ENCODE measurements around the gene OR14I1.
A peak's percentile ranks its signal among the peaks of the same experiment; 100 is the strongest.

The OR14I1 gene

DNA sequence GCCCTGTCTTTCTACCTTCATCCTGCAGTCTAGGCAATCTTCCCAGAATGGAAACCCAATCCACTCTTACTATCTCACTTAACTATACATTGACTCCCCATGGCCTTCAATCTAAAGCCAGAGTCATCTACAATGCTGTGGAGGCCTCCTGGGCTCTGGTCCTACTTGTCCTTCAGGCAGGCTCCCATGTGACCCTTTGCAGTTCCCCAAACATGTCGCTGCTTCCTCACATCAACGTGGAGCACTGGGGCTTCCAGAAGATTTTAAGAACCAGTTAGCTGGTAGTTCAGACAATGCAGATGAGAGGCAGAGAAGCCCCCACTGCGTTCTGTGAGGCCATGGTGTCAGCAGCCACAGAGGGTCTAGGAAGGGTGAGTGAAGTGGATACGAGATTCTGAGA, 34.4 kb upstream of the OR14I1 start:
- no peak overlapping the region for H2BK5ac ChIP-seq (ENCODE audit: low read length)
- no peak overlapping the region for H3K4me3 ChIP-seq (ENCODE audit: low read length in 2 of 2)
- no peak overlapping the region for H3K9ac ChIP-seq (ENCODE audit: low read depth, low read length, poor library complexity)
- H3K27me3 ChIP-seq (ENCODE audit: control insufficient read depth in 3 of 3, insufficient read depth in 3 of 3, low read depth in 1 of 3, low read length in 3 of 3): no peaks in the 10 kb centered on the region
- no peak overlapping the region for H4K8ac ChIP-seq (ENCODE audit: low read depth, low read length)
- H3K18ac ChIP-seq (ENCODE audit: low read length): no peak overlapping the region
- H4K91ac ChIP-seq (ENCODE audit: low read depth, low read length, poor library complexity): no peak overlapping the region
- H2AK5ac ChIP-seq (ENCODE audit: low read depth, low read length): no peak overlapping the region
- no peak overlapping the region for H3K4me2 ChIP-seq (ENCODE audit: insufficient read depth, low read length, poor library complexity, severe bottlenecking)
- no peak overlapping the region for H3K23ac ChIP-seq (ENCODE audit: low read depth, low read length, poor library complexity)
- H3K4me1 ChIP-seq (ENCODE audit: control insufficient read depth in 2 of 2, insufficient read depth in 1 of 2, low read depth in 1 of 2, low read length in 2 of 2): no peaks in the 10 kb centered on the region
- WGBS, 2 donors (ENCODE audit: extremely low coverage in 2 of 2, insufficient read length in 2 of 2, insufficient replicate concordance in 1 of 2): no CpG with 5 or more reads among the region's 4 CpGs
- H3K79me1 ChIP-seq (ENCODE audit: low read depth, low read length): no peaks in the 10 kb centered on the region
- H2AFZ ChIP-seq (ENCODE audit: low read length): no peak overlapping the region
- no peak overlapping the region for H3K4ac ChIP-seq (ENCODE audit: low read length)
- peaks cover 0 to 46% of the 10 kb centered on the region in 2 donors for H3K9me3 ChIP-seq (replicated peaks in 1 of 2; ENCODE audit: control insufficient read depth in 2 of 2, insufficient read depth in 1 of 2, low read depth in 1 of 2, low read length in 2 of 2)
- H2BK12ac ChIP-seq (ENCODE audit: low read length): no peak overlapping the region
- no peaks in the 10 kb centered on the region for H3K36me3 ChIP-seq (replicated peaks in 1 of 2; ENCODE audit: control insufficient read depth in 2 of 2, insufficient read depth in 2 of 2, low read length in 2 of 2)
- no peak overlapping the region for H3K27ac ChIP-seq (replicated peaks; ENCODE audit: low read length)
- no peak overlapping the region for H2BK120ac ChIP-seq (ENCODE audit: low read depth, low read length)
- DNase-seq (ENCODE audit: low spot score): no peak
- no peak overlapping the region for H2BK15ac ChIP-seq (ENCODE audit: low read length)
- H3K14ac ChIP-seq (ENCODE audit: low read length): no peak overlapping the region

DNA sequence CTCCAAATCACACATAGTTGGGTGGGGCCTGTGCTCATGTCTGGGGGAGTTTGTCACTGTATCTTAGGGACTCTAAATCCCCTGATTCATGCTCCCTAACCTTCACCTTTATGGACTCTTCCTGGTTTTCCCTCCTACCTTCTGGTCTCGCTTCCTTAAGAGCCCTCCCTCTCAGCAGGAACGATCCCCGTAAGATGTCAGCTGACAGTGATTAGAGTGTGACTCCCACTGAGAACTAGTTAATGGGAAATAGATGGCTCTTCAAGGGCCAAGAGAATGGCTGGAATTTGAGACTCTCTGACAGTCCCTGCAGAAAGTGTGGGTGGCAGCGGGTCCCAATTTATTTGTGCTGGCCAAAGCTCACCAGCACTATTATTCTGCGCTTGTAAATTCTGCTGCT, 31.0 kb upstream of the OR14I1 start:
- no peaks in the 10 kb centered on the region for H3K79me1 ChIP-seq (ENCODE audit: low read depth, low read length)
- H3K27ac ChIP-seq (replicated peaks; ENCODE audit: low read length): no peak overlapping the region
- H3K23ac ChIP-seq (ENCODE audit: low read depth, low read length, poor library complexity): no peak overlapping the region
- no peak overlapping the region for H4K91ac ChIP-seq (ENCODE audit: low read depth, low read length, poor library complexity)
- no peak overlapping the region for H2AK5ac ChIP-seq (ENCODE audit: low read depth, low read length)
- H2AFZ ChIP-seq (ENCODE audit: low read length): no peak overlapping the region
- H3K18ac ChIP-seq (ENCODE audit: low read length): no peak overlapping the region
- peaks cover 0 to 39% of the 10 kb centered on the region in 2 donors for H3K9me3 ChIP-seq (replicated peaks in 1 of 2; ENCODE audit: control insufficient read depth in 2 of 2, insufficient read depth in 1 of 2, low read depth in 1 of 2, low read length in 2 of 2)
- H4K8ac ChIP-seq (ENCODE audit: low read depth, low read length): no peak overlapping the region
- no peak overlapping the region for H2BK120ac ChIP-seq (ENCODE audit: low read depth, low read length)
- WGBS, 2 donors (ENCODE audit: extremely low coverage in 2 of 2, insufficient read length in 2 of 2, insufficient replicate concordance in 1 of 2): no CpG with 5 or more reads among the region's 5 CpGs
- no peak overlapping the region for H2BK12ac ChIP-seq (ENCODE audit: low read length)
- H3K4ac ChIP-seq (ENCODE audit: low read length): no peak overlapping the region
- no peak overlapping the region for H2BK15ac ChIP-seq (ENCODE audit: low read length)
- H3K4me3 ChIP-seq (ENCODE audit: low read length in 2 of 2): peak overlapping the region in 1 of 2 donors; percentile 36
- no peak overlapping the region for H3K4me2 ChIP-seq (ENCODE audit: insufficient read depth, low read length, poor library complexity, severe bottlenecking)
- no peaks in the 10 kb centered on the region for H3K4me1 ChIP-seq (ENCODE audit: control insufficient read depth in 2 of 2, insufficient read depth in 1 of 2, low read depth in 1 of 2, low read length in 2 of 2)
- no peak overlapping the region for H3K9ac ChIP-seq (ENCODE audit: low read depth, low read length, poor library complexity)
- H2BK5ac ChIP-seq (ENCODE audit: low read length): no peak overlapping the region
- no peak overlapping the region for H3K14ac ChIP-seq (ENCODE audit: low read length)
- H3K36me3 ChIP-seq (replicated peaks in 1 of 2; ENCODE audit: control insufficient read depth in 2 of 2, insufficient read depth in 2 of 2, low read length in 2 of 2): no peaks in the 10 kb centered on the region
- DNase-seq (ENCODE audit: low spot score): no peak
- H3K27me3 ChIP-seq (ENCODE audit: control insufficient read depth in 3 of 3, insufficient read depth in 3 of 3, low read depth in 1 of 3, low read length in 3 of 3): no peaks in the 10 kb centered on the region

DNA sequence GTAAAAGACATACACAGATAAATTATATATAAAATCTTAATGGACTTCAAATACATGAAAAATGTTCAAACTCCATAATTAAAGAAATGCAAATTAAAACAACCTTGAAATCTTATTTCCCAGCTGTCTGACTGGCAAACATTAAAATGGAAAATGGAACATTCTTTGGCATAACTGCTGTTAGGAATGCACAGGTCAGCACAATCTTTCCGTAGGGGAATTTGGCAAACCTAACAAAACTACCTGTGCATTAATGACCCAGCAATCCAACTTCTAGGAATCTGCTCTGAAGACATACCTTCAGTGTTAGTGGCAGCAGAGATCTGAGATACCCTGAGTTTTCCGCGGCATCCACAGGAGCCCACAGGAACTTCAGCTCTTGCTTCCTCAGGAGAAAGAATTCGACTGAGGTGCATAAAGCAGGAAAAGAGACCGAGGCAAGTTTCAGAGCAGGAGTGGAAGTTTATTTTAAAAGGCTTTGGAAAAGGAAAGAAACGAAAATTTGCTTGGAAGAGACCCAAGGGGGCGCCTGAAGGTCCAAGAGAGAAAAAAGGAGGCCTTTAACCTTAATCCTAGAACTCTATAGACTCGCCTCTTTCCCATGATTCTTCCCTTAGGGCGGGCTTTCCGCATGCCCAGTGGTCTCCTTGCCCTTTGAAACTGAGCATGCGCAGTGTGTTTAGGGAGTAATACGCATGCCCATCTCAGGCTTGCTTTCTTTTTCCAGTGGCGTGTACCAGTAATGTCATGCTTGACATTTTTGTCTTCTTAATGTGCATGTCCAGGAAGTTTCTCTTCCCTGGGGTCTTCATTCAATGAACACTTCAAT, 28.2 kb upstream of the OR14I1 start:
- no peak for DNase-seq (ENCODE audit: low spot score)
- Histone ChIP-seq H2BK5ac (ENCODE audit: low read length) (no peak overlapping the region), H2AFZ (ENCODE audit: low read length) (no peak overlapping the region), H3K4me3 (ENCODE audit: low read length in 2 of 2) (no peak overlapping the region), H2BK12ac (ENCODE audit: low read length) (no peak overlapping the region), H3K9me3 (replicated peaks in 1 of 2; ENCODE audit: control insufficient read depth in 2 of 2, insufficient read depth in 1 of 2, low read depth in 1 of 2, low read length in 2 of 2) (peaks cover 0 to 23% of the 10 kb centered on the region in 2 donors), H3K18ac (ENCODE audit: low read length) (no peak overlapping the region), H3K4ac (ENCODE audit: low read length) (no peak overlapping the region), H3K23ac (ENCODE audit: low read depth, low read length, poor library complexity) (no peak overlapping the region), H3K14ac (ENCODE audit: low read length) (no peak overlapping the region), H2BK120ac (ENCODE audit: low read depth, low read length) (no peak overlapping the region), H3K79me1 (ENCODE audit: low read depth, low read length) (no peaks in the 10 kb centered on the region), H3K27ac (replicated peaks; ENCODE audit: low read length) (no peak overlapping the region), H2AK5ac (ENCODE audit: low read depth, low read length) (no peak overlapping the region), H4K8ac (ENCODE audit: low read depth, low read length) (no peak overlapping the region), H3K4me2 (ENCODE audit: insufficient read depth, low read length, poor library complexity, severe bottlenecking) (no peak overlapping the region), H3K9ac (ENCODE audit: low read depth, low read length, poor library complexity) (no peak overlapping the region), H2BK15ac (ENCODE audit: low read length) (no peak overlapping the region), H3K27me3 (ENCODE audit: control insufficient read depth in 3 of 3, insufficient read depth in 3 of 3, low read depth in 1 of 3, low read length in 3 of 3) (no peaks in the 10 kb centered on the region), H4K91ac (ENCODE audit: low read depth, low read length, poor library complexity) (no peak overlapping the region), H3K36me3 (replicated peaks in 1 of 2; ENCODE audit: control insufficient read depth in 2 of 2, insufficient read depth in 2 of 2, low read length in 2 of 2) (no peaks in the 10 kb centered on the region), H3K4me1 (ENCODE audit: control insufficient read depth in 2 of 2, insufficient read depth in 1 of 2, low read depth in 1 of 2, low read length in 2 of 2) (no peaks in the 10 kb centered on the region)
- WGBS, 2 donors (ENCODE audit: extremely low coverage in 2 of 2, insufficient read length in 2 of 2, insufficient replicate concordance in 1 of 2): no CpG with 5 or more reads among the region's 13 CpGs

DNA sequence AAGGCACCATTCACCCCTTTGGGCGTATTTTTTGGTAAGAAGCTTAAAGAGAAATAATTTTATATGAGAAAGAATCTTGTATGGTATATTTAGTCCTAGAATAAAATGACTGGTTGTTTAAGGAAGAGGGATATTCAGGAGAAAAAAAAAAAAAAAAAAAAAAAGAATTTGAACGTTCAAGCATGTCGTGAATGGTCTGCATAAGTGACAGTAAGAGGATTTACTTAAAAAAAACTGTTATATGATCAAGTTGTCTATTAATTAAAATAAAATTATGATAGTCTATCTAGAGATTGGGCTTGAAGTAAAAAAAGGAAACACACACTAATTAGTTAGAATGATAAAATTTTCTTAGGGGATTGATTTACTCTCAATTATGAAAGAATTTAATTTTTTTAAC, 11.7 kb upstream of the OR14I1 start:
- Histone ChIP-seq H3K27ac (replicated peaks; ENCODE audit: low read length) (no peak overlapping the region), H3K4me2 (ENCODE audit: insufficient read depth, low read length, poor library complexity, severe bottlenecking) (no peak overlapping the region), H2BK15ac (ENCODE audit: low read length) (no peak overlapping the region), H3K9me3 (replicated peaks in 1 of 2; ENCODE audit: control insufficient read depth in 2 of 2, insufficient read depth in 1 of 2, low read depth in 1 of 2, low read length in 2 of 2) (peaks cover 10 to 22% of the 10 kb centered on the region in 2 donors), H3K36me3 (replicated peaks in 1 of 2; ENCODE audit: control insufficient read depth in 2 of 2, insufficient read depth in 2 of 2, low read length in 2 of 2) (no peaks in the 10 kb centered on the region), H4K8ac (ENCODE audit: low read depth, low read length) (no peak overlapping the region), H3K4ac (ENCODE audit: low read length) (no peak overlapping the region), H3K14ac (ENCODE audit: low read length) (no peak overlapping the region), H2BK5ac (ENCODE audit: low read length) (no peak overlapping the region), H2AK5ac (ENCODE audit: low read depth, low read length) (no peak overlapping the region), H3K9ac (ENCODE audit: low read depth, low read length, poor library complexity) (no peak overlapping the region), H2AFZ (ENCODE audit: low read length) (no peak overlapping the region), H2BK120ac (ENCODE audit: low read depth, low read length) (no peak overlapping the region), H3K23ac (ENCODE audit: low read depth, low read length, poor library complexity) (no peak overlapping the region), H3K18ac (ENCODE audit: low read length) (no peak overlapping the region), H3K79me1 (ENCODE audit: low read depth, low read length) (no peaks in the 10 kb centered on the region), H4K91ac (ENCODE audit: low read depth, low read length, poor library complexity) (no peak overlapping the region), H3K4me1 (ENCODE audit: control insufficient read depth in 2 of 2, insufficient read depth in 1 of 2, low read depth in 1 of 2, low read length in 2 of 2) (no peaks in the 10 kb centered on the region), H3K27me3 (ENCODE audit: control insufficient read depth in 3 of 3, insufficient read depth in 3 of 3, low read depth in 1 of 3, low read length in 3 of 3) (no peaks in the 10 kb centered on the region), H2BK12ac (ENCODE audit: low read length) (no peak overlapping the region), H3K4me3 (ENCODE audit: low read length in 2 of 2) (no peak overlapping the region)
- DNase-seq (ENCODE audit: low spot score): no peak
- WGBS, 2 donors (ENCODE audit: extremely low coverage in 2 of 2, insufficient read length in 2 of 2, insufficient replicate concordance in 1 of 2): no CpG with 5 or more reads among the region's 3 CpGs
